ENCODE data around the gene FGGY.

The FGGY gene

DNA sequence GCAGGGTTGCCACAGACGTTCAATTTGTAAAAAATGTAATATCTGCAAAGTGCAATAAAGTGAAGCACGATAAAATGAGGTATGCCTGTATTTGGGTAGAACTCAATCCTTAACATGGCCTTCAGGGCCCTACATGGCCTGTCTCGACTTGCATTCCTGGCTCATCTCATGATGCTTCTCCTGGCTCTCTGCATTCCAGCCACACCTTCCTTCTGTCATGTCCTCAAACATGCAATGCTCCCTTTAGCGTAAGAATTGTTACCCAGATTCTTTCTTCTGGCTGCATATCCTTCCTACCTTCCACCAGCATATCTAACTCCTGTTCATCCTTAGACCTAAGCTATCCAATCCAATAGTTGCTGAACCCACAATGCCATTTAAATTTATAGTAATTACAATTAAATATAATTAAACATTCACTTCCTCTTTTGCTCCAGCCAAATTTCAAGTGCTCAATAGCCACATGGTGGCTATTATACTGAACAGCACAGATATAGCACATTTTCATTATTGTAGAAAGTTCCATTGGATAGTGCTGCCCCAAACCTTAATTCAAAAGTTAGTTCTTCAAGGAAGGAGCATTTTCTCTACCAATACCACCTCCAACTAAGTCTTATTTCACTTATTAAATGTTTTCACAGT is 32.6 kb downstream of the FGGY start:
- DNase-seq (ENCODE audit: low read depth, low spot score) = no peak
- H3K4me3 ChIP-seq (ENCODE audit: low read depth, low read length) = no peak overlapping the region
- in situ Hi-C loops (cut with HindIII; ENCODE audit: low sequenced_read_pairs) = no loop called here
- TF ChIP-seq, protein P1, sequence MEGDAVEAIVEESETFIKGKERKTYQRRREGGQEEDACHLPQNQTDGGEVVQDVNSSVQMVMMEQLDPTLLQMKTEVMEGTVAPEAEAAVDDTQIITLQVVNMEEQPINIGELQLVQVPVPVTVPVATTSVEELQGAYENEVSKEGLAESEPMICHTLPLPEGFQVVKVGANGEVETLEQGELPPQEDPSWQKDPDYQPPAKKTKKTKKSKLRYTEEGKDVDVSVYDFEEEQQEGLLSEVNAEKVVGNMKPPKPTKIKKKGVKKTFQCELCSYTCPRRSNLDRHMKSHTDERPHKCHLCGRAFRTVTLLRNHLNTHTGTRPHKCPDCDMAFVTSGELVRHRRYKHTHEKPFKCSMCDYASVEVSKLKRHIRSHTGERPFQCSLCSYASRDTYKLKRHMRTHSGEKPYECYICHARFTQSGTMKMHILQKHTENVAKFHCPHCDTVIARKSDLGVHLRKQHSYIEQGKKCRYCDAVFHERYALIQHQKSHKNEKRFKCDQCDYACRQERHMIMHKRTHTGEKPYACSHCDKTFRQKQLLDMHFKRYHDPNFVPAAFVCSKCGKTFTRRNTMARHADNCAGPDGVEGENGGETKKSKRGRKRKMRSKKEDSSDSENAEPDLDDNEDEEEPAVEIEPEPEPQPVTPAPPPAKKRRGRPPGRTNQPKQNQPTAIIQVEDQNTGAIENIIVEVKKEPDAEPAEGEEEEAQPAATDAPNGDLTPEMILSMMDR (IDR thresholded peaks at IDR 0.05; ENCODE audit: low read depth, low read length) = no peak

DNA sequence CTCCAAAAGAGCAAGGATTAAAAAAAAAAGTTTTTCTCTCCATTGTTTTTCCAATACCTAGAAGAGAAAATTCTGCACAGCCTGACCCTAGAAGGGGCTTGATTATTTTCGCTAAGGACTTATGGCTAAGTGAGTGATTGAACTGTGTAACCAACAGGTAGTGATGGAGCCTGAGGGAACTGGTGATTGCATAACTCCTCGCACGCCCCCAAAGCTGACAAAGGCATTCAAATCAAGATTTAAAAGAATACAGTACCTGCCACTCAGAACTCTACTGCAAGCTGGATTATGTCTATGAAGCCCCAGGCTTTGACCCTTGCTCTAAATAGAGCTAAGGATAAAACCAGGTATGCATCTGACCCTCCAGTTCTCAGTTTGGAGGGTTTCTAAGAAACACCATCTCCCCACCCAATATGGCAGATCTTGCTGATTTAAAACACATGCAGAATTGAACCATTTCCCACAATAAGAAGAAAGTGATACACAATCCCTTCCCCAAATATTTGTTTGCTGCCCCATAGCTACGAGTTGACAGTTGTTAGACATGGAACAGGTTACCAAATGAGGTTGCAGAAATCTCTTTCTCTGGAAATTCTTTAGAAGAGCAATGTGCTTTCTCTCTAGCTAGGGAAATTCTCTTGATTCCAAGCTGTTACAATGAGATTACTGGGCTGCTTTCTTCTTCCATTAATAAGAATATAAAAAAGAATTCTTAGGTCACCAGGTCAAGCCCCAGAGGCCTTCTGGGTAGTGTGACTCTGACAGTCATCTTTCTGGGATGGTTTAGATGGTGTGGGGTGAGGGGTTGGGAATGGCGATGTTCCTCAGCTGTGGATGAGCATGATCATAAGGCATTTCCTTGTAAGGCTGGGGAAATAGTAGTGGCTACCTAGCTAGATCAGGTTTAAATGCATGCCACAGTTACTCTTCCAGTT is 35.1 kb downstream of the FGGY start:
- H3K4me3 ChIP-seq (ENCODE audit: low read depth, low read length) = no peak overlapping the region
- TF ChIP-seq, protein P1 (IDR thresholded peaks at IDR 0.05; ENCODE audit: low read depth, low read length) = no peak
- no peak for DNase-seq (ENCODE audit: low read depth, low spot score)
- in situ Hi-C loops (cut with HindIII; ENCODE audit: low sequenced_read_pairs) = no loop called here

DNA sequence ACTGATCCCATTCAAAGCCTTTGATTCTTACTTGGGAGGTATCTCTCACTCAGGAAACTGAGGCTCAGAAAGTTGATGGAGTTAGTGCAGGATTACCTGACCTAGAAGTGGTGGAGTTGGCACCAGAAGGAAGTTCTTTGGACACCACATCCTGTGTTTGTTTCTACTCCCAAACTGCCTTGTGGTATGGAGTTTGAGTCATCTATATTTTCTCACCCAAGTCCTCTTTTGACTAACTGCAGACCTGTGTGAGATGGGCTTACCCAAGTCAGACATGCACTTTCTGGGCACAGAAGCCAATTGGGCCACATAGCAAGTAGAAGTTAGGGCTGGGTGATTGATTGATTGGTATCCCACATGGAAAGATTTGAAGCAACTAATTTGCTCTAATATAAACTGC is 36.1 kb downstream of the FGGY start:
- TF ChIP-seq, protein P1 (IDR thresholded peaks at IDR 0.05; ENCODE audit: low read depth, low read length) = no peak
- DNase-seq (ENCODE audit: low read depth, low spot score) = peak; percentile 71
- H3K4me3 ChIP-seq (ENCODE audit: low read depth, low read length) = no peak overlapping the region
- in situ Hi-C loops (cut with HindIII; ENCODE audit: low sequenced_read_pairs) = no loop called here

DNA sequence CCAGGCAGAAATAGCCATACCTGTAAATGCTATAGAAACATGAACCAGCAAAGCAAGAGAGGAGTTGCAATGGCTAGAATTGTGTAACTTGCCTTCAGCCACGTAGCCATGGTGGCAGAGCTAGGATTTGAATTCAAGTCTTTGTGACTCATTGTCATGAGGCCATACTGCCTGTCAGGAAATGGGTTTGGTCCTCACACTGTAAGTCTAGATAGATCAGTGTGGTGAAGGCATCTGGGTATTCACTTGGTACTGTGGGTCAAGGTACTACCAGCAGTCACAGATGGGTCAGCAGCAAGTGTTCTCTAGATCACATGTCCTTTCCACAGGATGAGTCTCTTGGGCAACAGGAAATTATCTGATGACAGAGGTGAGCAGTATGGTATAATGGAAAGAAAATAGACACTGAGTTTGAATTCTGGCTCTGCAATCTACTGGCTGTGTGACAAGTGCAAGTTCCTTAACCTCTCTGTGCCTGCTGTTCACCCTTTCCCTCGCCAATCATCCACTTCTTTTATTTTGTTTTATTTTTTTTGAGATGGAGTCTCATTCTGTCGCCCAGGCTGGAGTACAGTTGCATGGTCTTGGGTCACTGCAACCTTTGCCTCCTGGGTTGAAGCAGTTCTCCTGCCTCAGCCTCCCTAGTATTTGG is 36.9 kb downstream of the FGGY start:
- H3K4me3 ChIP-seq (ENCODE audit: low read depth, low read length) = no peak overlapping the region
- TF ChIP-seq, protein P1 (IDR thresholded peaks at IDR 0.05; ENCODE audit: low read depth, low read length) = no peak
- no peak for DNase-seq (ENCODE audit: low read depth, low spot score)
- in situ Hi-C loops (cut with HindIII; ENCODE audit: low sequenced_read_pairs) = no loop called here

DNA sequence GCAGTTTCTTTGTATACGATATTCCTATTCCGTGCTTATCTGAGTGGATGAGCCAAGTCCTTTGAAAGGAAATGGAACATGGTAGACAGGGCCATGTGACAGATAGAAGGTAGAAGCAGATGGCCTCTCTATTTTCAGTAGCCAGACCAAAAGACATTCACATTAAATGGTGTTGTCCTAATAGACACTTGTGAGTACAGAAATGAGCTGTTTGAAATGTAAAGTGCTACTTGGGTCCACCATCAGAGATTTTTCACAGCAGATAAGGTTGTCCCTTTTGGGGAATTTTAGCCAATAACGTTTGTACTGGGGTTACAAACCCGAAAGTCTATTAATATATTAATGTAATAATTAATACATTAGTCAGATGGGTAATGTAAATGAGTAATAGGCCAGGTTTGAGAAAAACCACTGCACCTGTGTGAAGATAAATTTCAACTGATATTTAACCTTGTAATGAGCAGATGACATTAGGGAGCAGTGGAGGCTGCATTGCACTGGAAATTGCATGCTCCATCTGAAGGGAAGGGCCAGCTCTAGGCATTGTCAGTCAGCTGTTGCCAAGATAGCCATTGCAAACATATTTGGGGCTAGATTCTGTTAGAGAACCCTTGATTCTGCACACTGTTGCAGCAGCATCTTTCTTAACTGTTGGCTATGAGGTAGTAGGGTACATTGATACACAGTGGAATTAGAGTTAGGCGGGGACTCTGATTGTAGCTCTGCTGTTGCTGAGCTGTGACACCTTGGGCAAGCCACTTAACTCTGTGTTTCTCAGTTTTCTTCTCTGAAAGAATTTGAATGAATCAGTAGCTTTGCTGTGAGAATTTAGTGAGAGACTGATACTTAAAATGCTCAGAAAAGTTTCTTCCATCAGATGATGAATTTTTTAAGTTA is 43.8 kb downstream of the FGGY start:
- in situ Hi-C loops (cut with HindIII; ENCODE audit: low sequenced_read_pairs) = no loop called here
- no peak for DNase-seq (ENCODE audit: low read depth, low spot score)
- no peak overlapping the region for H3K4me3 ChIP-seq (ENCODE audit: low read depth, low read length)
- TF ChIP-seq, protein P1 (IDR thresholded peaks at IDR 0.05; ENCODE audit: low read depth, low read length) = no peak
